Cardiac muscle cell (in vitro differentiated cells and primary cell): Measurements from ENCODE around the gene ZNF750. TPM values are rescaled to one million over a fixed set of nuclear protein-coding genes. Genes with fewer than 3 reads are reported as not detected.

Experiments
- DNase-seq, 2 donors: peaks; one replicate each; pipeline versions ENCODE4 v3.0.0 to v3.0.0-alpha.2; 2010 to 2017; ENCODE audit warnings: low read depth in 1 of 2, low spot score in 1 of 2
- H3K27ac ChIP-seq: fragments of 200-600 bp; sonication (generic); 2 replicates; pipeline ENCODE4 v1.5.1; 2016
- H3K27me3 ChIP-seq: fragments of 200-600 bp; sonication (generic); 2 replicates; pipeline ENCODE4 v1.6.0; 2016; ENCODE audit warnings: control low read depth
- H3K36me3 ChIP-seq: fragments of 200-600 bp; sonication (generic); 2 replicates; pipeline ENCODE4 v1.5.1; 2016; ENCODE audit warnings: control low read depth
- H3K4me1 ChIP-seq: fragments of 200-600 bp; sonication (generic); 2 replicates; pipeline ENCODE4 v1.8.1; 2017; ENCODE audit warnings: low read depth, mild to moderate bottlenecking, mixed run types
- H3K4me3 ChIP-seq: fragments of 200-600 bp; sonication (generic); 2 replicates; pipeline ENCODE4 v1.5.1; 2016; ENCODE audit warnings: mild to moderate bottlenecking
- H3K9me3 ChIP-seq: fragments of 200-600 bp; sonication (generic); 2 replicates; pipeline ENCODE4 v1.5.1; 2017; ENCODE audit warnings: low read depth, mild to moderate bottlenecking, control low read depth
- polyA plus RNA-seq: library from polyadenylated mRNA; unstranded; fragments of >200 nt; fragmentation: Nextera tagmentation; extraction: Ambion mirVana; gene quantifications from 2 replicates; pipeline ENCODE4 v1.2.1, GENCODE V29; 2016
- total RNA-seq: library from RNA; depleted of rRNA; stranded (reverse); fragments of >200 nt; gene quantifications from 2 replicates; pipeline ENCODE4 v1.2.3, GENCODE V29; 2016
- TF ChIP-seq, protein P1 (sequence below): IDR thresholded peaks from 2 replicates; pipeline ENCODE4 v1.5.1; 2012; ENCODE audit warnings: low read depth, mild to moderate bottlenecking, low read length

The ZNF750 gene
- total and polyA plus RNA-seq, 2 experiments from 2014 or later = 0.49 TPM; not detected in 1

DNA sequence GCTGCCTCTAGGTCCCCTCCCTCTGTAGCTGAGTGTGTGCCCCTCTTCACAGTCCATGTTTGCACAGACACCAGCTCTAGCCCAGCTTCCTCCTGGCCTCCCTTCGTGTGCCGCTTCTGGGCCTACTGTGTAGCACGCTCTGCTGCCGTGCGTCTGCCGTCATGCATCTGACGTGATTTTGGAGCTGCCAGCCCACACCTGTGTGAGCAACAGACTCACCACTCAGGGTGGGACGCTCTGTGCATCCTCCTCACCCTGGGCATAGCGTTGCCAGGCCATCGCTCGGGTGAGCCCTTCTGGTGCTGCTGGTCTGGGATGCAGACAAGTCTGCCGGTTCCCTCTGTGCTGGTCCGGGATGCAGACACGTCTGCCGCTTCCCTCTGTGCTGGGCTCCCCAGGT is 39.4 kb upstream of the ZNF750 start:
- no peak for DNase-seq
- TF ChIP-seq, protein P1, sequence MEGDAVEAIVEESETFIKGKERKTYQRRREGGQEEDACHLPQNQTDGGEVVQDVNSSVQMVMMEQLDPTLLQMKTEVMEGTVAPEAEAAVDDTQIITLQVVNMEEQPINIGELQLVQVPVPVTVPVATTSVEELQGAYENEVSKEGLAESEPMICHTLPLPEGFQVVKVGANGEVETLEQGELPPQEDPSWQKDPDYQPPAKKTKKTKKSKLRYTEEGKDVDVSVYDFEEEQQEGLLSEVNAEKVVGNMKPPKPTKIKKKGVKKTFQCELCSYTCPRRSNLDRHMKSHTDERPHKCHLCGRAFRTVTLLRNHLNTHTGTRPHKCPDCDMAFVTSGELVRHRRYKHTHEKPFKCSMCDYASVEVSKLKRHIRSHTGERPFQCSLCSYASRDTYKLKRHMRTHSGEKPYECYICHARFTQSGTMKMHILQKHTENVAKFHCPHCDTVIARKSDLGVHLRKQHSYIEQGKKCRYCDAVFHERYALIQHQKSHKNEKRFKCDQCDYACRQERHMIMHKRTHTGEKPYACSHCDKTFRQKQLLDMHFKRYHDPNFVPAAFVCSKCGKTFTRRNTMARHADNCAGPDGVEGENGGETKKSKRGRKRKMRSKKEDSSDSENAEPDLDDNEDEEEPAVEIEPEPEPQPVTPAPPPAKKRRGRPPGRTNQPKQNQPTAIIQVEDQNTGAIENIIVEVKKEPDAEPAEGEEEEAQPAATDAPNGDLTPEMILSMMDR = no peak
- no peak overlapping the region for H3K4me3 ChIP-seq
- no peak overlapping the region for H3K27ac ChIP-seq
- no peaks in the 10 kb centered on the region for H3K27me3 ChIP-seq
- no peaks in the 10 kb centered on the region for H3K36me3 ChIP-seq
- H3K4me1 ChIP-seq = peaks cover 18% of the 10 kb centered on the region
- no peaks in the 10 kb centered on the region for H3K9me3 ChIP-seq

DNA sequence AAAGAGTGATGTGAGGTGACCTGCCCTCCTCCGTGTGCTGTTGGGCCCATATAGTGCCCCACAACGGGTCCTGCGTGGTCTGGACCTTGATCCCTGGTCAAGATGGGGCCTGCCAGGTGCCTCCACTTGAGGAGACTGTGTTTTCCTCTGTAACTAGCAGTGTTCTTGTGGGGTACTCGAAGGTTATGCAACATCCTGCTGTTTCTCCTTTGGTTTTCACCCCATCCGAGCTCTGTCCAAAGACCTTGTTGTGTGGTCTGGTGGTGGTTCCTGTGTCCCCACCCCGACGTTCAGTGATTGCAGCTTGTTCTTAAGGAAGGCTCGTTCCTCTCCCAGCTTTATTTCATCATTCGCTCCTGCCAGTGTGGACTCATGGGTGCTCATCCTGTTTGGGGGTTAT is 38.7 kb upstream of the ZNF750 start:
- no peak overlapping the region for H3K27ac ChIP-seq
- H3K27me3 ChIP-seq = no peaks in the 10 kb centered on the region
- TF ChIP-seq, protein P1 = no peak
- DNase-seq = peak in 1 of 2 donors; percentile 14
- H3K4me1 ChIP-seq = peaks cover 18% of the 10 kb centered on the region
- H3K36me3 ChIP-seq = no peaks in the 10 kb centered on the region
- no peak overlapping the region for H3K4me3 ChIP-seq
- H3K9me3 ChIP-seq = no peaks in the 10 kb centered on the region

DNA sequence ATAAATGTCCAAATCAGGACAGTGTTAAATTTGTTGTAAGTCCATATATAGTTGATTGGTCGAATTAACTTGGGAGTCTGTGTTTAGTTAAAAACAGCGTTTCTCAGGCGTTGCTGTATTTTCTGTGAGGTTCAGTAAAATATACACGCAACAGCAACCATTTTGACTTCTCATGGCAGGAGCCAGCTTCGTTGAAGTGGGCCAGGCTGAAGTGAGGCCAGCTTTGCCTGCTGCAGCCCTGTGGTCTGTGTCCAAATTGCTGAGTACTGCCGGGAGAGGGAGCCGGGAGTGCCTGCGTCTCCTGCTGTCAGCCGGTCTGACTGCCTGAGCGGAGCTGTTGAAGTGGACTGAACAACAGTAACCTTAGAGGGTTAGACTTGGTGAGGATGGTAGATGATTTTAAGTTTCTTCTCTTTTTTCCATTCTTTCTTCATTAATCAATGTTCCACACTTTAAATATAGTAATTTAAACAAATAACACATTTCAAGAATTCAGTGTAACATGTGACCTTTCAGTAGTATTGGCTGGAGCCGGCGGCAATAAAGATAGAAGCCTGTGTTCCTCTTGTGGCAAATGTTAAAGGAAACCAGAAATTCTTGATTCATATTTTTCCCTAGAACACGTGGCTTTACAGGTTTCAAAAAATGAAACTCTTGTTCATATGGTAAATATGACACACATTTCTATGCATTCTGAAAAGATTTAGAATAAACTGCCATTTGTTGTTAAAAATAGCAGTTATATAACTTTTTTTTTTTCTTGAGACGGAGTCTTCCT is 37.0 kb upstream of the ZNF750 start:
- H3K4me3 ChIP-seq = no peak overlapping the region
- H3K27me3 ChIP-seq = no peaks in the 10 kb centered on the region
- H3K27ac ChIP-seq = no peak overlapping the region
- peaks cover 18% of the 10 kb centered on the region for H3K4me1 ChIP-seq
- H3K36me3 ChIP-seq = no peaks in the 10 kb centered on the region
- no peaks in the 10 kb centered on the region for H3K9me3 ChIP-seq
- peak; percentile 81 to 85 for DNase-seq
- TF ChIP-seq, protein P1 = peak; percentile 63

DNA sequence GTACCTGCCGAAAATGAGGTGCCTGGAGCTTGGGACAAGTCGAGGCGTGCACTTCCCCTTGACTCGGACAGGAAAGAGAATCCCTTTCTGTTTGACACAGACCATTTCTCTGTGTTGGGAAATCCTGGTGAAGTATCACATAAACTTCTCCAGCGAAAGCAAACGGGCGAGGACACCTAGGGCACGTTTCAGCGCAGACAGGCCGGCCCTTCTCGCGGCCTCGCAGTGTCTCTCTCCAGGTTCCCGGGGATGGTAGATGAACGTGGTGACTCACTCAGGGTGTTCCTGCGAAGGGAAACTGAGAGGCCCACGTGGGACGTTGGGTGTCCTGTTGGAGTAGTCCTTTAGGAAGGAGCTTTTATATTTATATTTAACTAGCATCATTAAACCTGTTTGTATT is 36.3 kb upstream of the ZNF750 start:
- Histone ChIP-seq H3K36me3 (no peaks in the 10 kb centered on the region), H3K27me3 (no peaks in the 10 kb centered on the region), H3K4me3 (no peak overlapping the region), H3K9me3 (no peaks in the 10 kb centered on the region), H3K4me1 (peaks cover 18% of the 10 kb centered on the region), H3K27ac (no peak overlapping the region)
- peak in 1 of 2 donors; percentile 5 for DNase-seq
- TF ChIP-seq, protein P1 = no peak

DNA sequence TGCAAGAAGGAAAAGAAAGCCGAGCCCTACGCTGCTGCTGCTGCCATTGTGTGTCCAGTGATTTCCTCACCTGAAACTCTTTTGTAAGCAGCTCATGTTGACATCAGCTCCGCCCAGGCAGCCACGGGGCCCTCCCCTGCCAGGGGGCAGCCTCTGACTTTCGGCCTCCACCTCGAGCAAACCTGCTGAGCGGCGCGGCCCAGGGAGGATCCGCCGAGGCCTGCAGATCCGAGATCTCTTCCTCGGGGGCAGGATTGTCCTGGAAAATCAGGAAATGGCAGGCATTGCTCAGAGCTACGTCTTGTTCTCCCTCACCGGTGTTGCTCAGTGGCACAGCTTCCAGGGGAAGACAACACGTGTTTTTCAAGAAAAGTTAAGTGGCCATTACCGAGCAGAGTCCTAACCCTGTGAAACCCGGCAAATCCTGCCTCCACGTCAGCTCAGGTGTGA is 35.6 kb upstream of the ZNF750 start:
- Histone ChIP-seq H3K9me3 (no peaks in the 10 kb centered on the region), H3K4me3 (no peak overlapping the region), H3K4me1 (peaks cover 18% of the 10 kb centered on the region), H3K27me3 (no peaks in the 10 kb centered on the region), H3K27ac (no peak overlapping the region), H3K36me3 (no peaks in the 10 kb centered on the region)
- TF ChIP-seq, protein P1 = no peak
- DNase-seq = no peak
